MM.1S (cell line): ENCODE measurements around the gene MICU1.

ENCODE experiments used
- DNase-seq: peaks from one replicate; pipeline ENCODE4 v3.0.0-alpha.2; 2015
- H2AFZ ChIP-seq: fragments of 300-600 bp; sonication (generic); 2 replicates; pipeline ENCODE4 v1.6.0; 2016; ENCODE audit warnings: antibody characterized with exemption, low read length
- H3F3A ChIP-seq: fragments of 300-600 bp; sonication (generic); 2 replicates; pipeline ENCODE4 v1.6.1; 2016; ENCODE audit warnings: mild to moderate bottlenecking, antibody characterized with exemption, low read length, moderate library complexity, mixed read lengths; ENCODE audit not compliant: insufficient read depth
- H3K27ac ChIP-seq: fragments of 300-600 bp; sonication (generic); 2 replicates; pipeline ENCODE4 v1.5.1; 2016; ENCODE audit warnings: mild to moderate bottlenecking, low read length
- H3K27me3 ChIP-seq: fragments of 300-600 bp; sonication (generic); replicated peaks from 2 replicates; pipeline ENCODE4 v1.6.0; 2016; ENCODE audit warnings: low read length; ENCODE audit not compliant: insufficient read depth
- H3K36me3 ChIP-seq: fragments of 300-600 bp; sonication (generic); replicated peaks from 2 replicates; pipeline ENCODE4 v1.6.1; 2016; ENCODE audit warnings: mild to moderate bottlenecking, low read length, mixed read lengths; ENCODE audit not compliant: insufficient read depth
- H3K4me1 ChIP-seq: fragments of 300-600 bp; sonication (generic); 2 replicates; pipeline ENCODE4 v1.6.1; 2016; ENCODE audit warnings: low read length, mixed read lengths
- H3K4me2 ChIP-seq: fragments of 300-600 bp; sonication (generic); 2 replicates; pipeline ENCODE4 v1.6.0; 2016; ENCODE audit warnings: low read depth, low read length
- H3K4me3 ChIP-seq: fragments of 300-600 bp; sonication (generic); 2 replicates; pipeline ENCODE4 v1.5.1; 2016; ENCODE audit warnings: low read length, mixed read lengths
- H3K79me2 ChIP-seq: fragments of 300-600 bp; sonication (generic); 2 replicates; pipeline ENCODE4 v1.6.1; 2016; ENCODE audit warnings: mixed run types, low read length, mixed read lengths
- H3K9ac ChIP-seq: fragments of 300-600 bp; sonication (generic); 2 replicates; pipeline ENCODE4 v1.6.1; 2016; ENCODE audit warnings: low read length, mixed read lengths
- H3K9me2 ChIP-seq: fragments of 300-600 bp; sonication (generic); replicated peaks from 2 replicates; pipeline ENCODE4 v1.6.1; 2016; ENCODE audit warnings: mild to moderate bottlenecking, low read length, mixed read lengths; ENCODE audit not compliant: insufficient read depth
- H3K9me3 ChIP-seq: fragments of 300-600 bp; sonication (generic); replicated peaks from 2 replicates; pipeline ENCODE4 v1.6.1; 2016; ENCODE audit warnings: mild to moderate bottlenecking, low read length, mixed read lengths; ENCODE audit not compliant: insufficient read depth
- H4K20me1 ChIP-seq: fragments of 300-600 bp; sonication (generic); 2 replicates; pipeline ENCODE4 v1.6.1; 2016; ENCODE audit warnings: mild to moderate bottlenecking, low read length, moderate library complexity, mixed read lengths; ENCODE audit not compliant: insufficient read depth
- CTCF ChIP-seq: fragments of 300-600 bp; sonication (generic); IDR thresholded peaks from 2 replicates; pipeline ENCODE4 v1.5.1; 2016; ENCODE audit warnings: antibody characterized with exemption, low read length, mixed read lengths
- EZH2 ChIP-seq: fragments of 300-600 bp; sonication (generic); optimal IDR thresholded peaks from 2 replicates; pipeline ENCODE3; 2017; ENCODE audit warnings: low read depth, mild to moderate bottlenecking, antibody characterized with exemption, low read length, mixed read lengths
- EZH2phosphoT487 ChIP-seq: fragments of 300-600 bp; sonication (generic); IDR thresholded peaks from 2 replicates; pipeline ENCODE4 v1.6.1; 2018; ENCODE audit warnings: antibody characterized with exemption, low read length

MICU1 gene

GRCh38 chr10:72332423-72333111, 293.3 kb downstream of the MICU1 start:
- H3K27me3 ChIP-seq: no peaks in the 10 kb centered on the region
- H3K27ac ChIP-seq: no peak overlapping the region
- no peaks in the 10 kb centered on the region for H3K9me2 ChIP-seq
- H3K4me3 ChIP-seq: no peak overlapping the region
- H2AFZ ChIP-seq: no peak overlapping the region
- DNase-seq: no peak
- H3K4me1 ChIP-seq: peaks cover 37% of the 10 kb centered on the region
- H3K4me2 ChIP-seq: no peak overlapping the region
- H3K36me3 ChIP-seq: no peaks in the 10 kb centered on the region
- no peak overlapping the region for H3K9ac ChIP-seq
- H4K20me1 ChIP-seq: no peaks in the 10 kb centered on the region
- no peak for TF ChIP-seq EZH2
- TF ChIP-seq EZH2phosphoT487: no peak
- no peak for TF ChIP-seq CTCF
- no peaks in the 10 kb centered on the region for H3K9me3 ChIP-seq
- peaks cover 15% of the 10 kb centered on the region for H3F3A ChIP-seq
- H3K79me2 ChIP-seq: peaks cover 3% of the 10 kb centered on the region; the same call in 1 of the 2 replicates

GRCh38 chr10:72331575-72332422, 294.1 kb downstream of the MICU1 start:
- peak overlapping the region; percentile 11; the same call in 1 of the 2 replicates for H3K27ac ChIP-seq
- peaks cover 3% of the 10 kb centered on the region; the same call in 1 of the 2 replicates for H3K79me2 ChIP-seq
- no peaks in the 10 kb centered on the region for H3K9me3 ChIP-seq
- H3K9ac ChIP-seq: no peak overlapping the region
- no peaks in the 10 kb centered on the region for H3K27me3 ChIP-seq
- TF ChIP-seq CTCF (no peak), EZH2 (no peak), EZH2phosphoT487 (no peak)
- H3K4me3 ChIP-seq: no peak overlapping the region
- no peak overlapping the region for H3K4me2 ChIP-seq
- H3F3A ChIP-seq: peaks cover 15% of the 10 kb centered on the region
- no peaks in the 10 kb centered on the region for H4K20me1 ChIP-seq
- no peaks in the 10 kb centered on the region for H3K36me3 ChIP-seq
- peaks cover 34% of the 10 kb centered on the region for H3K4me1 ChIP-seq
- DNase-seq: peak; percentile 17
- no peaks in the 10 kb centered on the region for H3K9me2 ChIP-seq
- no peak overlapping the region for H2AFZ ChIP-seq

- Histone ChIP-seq H3K4me2 (no peak overlapping the region), H3K27ac (no peak overlapping the region), H3K27me3 (no peaks in the 10 kb centered on the region), H2AFZ (no peak overlapping the region), H3K9ac (no peak overlapping the region), H3K4me3 (no peak overlapping the region), H3K4me1 (peaks cover 16% of the 10 kb centered on the region), H3K36me3 (no peaks in the 10 kb centered on the region), H3K79me2 (no peaks in the 10 kb centered on the region), H3K9me3 (no peaks in the 10 kb centered on the region), H3F3A (peaks cover under 1% of the 10 kb centered on the region), H4K20me1 (no peaks in the 10 kb centered on the region), H3K9me2 (no peaks in the 10 kb centered on the region)
- no peak for DNase-seq
- TF ChIP-seq CTCF: no peak
- no peak for TF ChIP-seq EZH2phosphoT487
- no peak for TF ChIP-seq EZH2
Observed at GRCh38 chr10:72330069-72330426, 295.8 kb downstream of the MICU1 start.
